CD4-positive, alpha-beta T cell treated with Interleukin-4 for 4 hours (primary cell): ENCODE results near the gene GHSR.

Experiments
- DNase-seq: peaks from one replicate; pipeline ENCODE4 v3.0.0-alpha.2; 2020

The GHSR gene

DNA sequence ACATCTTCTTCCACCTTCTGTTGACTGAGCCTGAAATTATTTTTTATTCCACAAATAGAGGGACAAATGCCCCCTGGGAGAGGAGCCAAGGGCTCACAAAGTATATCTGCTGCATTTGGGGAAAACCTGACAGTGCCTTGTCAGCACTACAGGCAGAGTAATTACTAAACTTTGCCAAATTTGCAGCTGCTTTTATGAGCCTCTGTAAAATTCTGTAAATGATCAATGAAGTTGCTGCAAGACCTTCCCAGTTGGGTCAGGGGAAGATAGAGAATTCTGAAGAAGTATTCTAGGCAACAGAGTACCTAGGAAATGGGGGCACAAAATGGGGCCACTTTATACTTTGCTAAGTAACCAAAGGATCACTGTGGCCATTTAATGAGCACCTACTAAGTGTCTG is 10.5 kb downstream of the GHSR start:
- DNase-seq: no peak

DNA sequence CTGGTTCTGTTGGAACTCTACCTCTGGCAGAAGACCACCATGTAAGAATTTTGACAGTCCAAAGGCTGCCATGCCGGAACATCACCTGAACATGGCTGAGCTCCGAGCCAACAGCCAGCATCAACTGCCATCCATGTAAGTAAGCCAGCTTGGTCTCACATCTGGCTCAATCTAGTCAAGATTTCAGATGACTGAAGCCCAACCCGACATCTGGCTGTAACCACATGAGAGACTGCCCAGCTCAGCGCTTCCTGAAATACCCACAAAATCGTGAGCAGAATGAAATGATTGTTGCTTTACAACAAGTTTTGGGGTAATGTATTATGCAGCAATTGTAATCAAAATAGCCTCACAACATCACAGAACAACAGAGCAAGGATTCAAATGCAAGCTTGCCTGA is 32.9 kb downstream of the GHSR start:
- DNase-seq: no peak

DNA sequence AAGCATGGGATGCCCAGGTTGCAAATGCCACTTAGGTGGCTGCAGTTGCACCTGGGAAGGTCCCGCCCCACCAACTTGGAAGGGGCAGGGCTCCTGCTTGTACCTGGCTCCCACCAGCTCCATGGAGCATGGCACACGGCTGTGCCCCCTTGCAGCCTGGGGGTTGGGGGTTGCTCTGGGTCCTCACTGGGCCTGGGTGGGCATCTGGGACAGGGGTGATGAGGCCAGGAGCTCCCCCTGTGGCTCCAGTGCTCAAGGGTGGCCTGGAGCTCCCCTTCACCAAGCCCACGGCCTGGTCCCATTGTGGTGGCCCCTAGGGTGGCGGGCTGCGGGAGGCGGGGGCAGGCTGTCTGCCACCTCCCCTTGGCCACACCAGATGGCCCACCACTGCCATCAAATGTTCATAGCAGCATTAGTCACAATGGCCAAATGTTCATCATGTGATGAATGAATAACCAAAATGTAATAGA is 36.7 kb downstream of the GHSR start:
- no peak for DNase-seq

DNA sequence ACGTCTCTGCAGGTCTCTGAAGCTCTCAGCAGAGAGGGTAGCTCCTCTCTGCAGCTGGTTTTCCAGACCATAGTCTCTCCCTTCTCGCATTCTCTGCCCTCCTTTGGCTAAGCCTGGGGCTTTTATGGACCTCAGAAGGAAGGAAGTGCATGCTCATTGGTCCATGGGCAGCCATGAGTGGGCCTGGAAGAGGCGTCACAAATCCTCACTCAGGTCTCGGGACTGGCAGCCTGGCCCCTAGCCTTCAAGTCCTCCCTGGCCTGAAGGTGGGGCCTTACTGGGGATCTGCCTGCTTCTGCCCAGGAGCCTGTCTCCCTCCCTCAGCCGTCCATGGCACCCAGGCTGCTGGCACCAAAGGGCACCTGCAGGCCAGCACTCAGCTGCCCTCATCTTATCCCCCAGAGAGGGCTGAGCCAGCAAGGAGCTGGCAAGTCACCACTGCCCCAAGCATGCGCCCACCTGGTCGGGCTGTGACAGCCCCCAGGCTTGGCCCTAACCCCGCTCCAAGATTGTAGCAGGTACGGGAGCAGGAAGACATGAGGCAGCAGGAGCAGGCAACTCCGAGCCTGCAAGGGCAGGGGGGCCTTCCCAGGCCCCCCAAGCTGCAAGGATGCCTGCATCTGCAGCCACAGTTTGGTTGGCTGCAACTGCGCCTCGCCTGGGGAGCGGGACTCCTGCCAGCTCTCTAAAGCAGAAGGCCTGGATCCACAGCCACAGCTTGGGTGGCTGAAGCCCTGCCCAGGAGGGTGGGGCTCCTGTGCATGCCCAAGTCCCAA is 37.4 kb downstream of the GHSR start:
- no peak for DNase-seq

DNA sequence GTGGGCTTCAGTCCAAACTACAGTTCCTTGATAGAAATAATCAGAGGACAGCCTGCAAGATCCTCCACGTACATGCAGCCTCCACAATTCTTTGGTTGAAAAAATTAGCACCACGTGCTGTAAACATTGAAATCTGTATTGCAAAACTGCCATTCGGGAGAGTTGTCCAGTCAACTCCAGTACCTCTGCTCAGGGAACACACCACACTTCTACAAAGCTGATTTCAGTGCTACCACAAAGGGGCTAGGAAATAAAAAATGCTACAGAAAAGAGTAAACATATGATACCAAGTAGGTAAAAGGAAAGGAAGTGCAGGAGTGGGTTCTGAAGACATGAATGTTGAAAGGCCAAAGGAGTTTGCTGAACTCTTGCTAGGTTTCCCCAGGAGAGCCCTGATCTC is 40.4 kb downstream of the GHSR start:
- DNase-seq: no peak

DNA sequence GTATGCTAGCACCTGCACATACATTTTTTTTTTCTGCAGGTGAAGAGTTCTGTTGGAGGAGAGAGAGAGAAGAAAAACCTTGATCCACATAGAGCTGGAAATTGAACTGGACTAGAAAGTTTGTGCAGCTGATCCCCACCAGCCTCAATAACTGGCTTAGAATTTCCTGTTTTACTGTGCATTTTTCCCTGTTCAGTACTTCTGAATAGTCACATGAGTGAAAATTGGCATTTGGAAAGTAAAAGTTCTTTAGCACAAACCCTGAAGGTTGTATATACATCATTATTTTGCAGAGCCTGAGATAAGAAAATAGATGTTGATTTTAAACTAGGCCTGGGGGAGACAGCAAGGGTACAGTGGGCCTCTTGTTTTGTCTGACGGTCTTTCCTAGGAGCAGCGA is 42.3 kb downstream of the GHSR start:
- no peak for DNase-seq

DNA sequence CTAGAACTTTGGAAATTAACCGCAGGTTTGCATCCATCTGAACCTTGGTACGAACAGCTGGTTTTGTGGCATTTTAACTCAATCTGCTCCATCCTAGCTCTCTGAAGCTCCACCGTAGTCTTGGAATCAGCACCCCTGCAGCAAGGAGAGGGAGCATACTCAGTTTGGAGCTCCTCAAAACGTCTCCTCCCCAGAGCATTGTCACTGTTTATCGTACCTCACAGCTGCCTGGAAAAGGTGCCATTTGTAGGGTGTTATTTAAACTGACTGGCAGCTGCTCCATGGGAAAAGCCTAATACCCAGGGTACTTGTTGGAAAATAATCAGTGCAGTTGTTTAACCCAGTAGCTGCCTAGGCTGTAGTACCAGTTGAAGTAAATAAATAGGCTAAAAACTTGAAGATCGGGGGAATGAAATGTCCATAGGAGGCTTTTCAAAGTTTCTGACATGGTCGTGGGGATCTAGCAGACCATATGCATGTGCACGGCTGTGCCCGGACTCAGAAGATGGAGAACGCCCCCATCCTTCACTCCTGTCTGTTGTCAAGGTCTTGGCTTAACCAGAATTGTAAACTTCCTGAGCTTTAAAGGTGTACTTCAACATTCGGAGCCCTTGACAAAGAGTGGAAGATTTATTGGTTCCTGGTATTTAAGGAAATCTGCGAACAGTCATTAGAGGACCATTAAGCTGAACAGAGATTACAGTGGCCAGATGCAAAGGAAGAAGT is 43.9 kb downstream of the GHSR start:
- no peak for DNase-seq

DNA sequence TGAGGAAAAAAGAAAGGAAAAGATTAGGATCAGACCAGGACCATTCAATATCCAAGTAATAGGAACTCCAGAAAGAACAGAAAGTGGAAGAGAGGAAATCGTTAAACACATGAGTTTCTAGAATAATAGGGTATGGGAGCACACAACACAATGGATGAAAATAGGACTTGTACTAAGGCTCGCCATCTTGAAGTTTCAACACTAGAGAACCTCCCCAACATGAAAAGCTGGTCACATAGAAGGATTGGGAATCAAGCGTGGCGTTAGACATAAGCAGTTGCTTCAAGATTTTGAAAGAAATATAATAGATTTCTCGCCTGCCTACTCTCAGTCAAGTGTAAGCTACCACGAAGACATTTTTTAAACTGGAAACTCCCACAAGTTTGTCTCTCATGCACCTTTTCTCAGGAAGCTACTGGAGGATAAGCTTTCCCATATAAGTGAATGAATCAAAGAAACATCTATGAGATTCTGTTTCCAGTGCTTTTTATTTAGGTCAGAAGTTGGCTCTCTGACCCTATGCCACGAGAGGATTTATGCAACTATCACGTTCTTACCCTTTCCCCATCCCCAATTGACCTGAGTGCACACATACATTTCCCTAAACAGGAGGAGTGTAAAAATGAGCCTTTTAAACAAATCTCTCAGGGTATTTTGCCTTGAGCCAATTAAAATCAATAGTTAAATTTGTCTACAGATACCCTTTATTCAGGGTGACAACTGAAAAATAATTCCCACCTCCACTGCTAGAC is 45.2 kb downstream of the GHSR start:
- DNase-seq: no peak

DNA sequence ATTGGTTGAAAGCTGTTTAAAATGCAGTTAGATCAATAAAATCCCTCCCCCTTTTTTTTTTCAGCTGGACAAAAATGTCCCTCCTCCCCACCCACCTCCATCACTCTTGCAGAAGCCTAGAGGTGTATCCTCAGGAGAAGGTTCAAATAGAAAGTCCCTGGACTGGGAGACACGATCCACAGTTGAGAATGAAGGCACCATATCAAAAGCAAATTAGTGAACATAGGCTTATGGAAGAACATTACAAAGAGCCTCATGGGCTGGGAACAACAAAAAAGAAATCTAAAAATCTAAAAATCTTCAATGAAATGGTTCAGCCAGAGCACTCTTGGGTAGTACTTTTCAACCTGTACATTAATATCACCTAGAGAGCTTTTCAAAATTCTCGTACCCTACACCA is 46.2 kb downstream of the GHSR start:
- DNase-seq: no peak

DNA sequence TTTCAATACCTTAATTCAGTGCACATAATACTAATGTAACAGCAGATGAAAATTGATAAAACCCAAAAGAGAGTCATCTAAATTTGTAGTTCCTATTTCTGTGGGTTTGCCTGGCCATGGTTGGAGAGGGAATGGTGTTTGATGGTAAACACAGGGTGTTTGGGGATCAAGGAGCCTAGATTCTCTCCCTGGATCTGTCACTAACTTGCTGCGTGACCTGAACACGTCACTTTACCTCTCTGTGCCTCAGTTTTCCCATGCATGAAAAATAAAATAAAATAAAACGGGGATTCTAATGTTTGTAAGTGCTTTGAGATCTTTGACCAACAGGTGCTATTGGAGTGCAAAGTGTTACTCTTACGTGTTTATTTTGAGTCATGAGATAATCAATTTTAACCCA is 49.8 kb downstream of the GHSR start:
- DNase-seq: no peak

DNA sequence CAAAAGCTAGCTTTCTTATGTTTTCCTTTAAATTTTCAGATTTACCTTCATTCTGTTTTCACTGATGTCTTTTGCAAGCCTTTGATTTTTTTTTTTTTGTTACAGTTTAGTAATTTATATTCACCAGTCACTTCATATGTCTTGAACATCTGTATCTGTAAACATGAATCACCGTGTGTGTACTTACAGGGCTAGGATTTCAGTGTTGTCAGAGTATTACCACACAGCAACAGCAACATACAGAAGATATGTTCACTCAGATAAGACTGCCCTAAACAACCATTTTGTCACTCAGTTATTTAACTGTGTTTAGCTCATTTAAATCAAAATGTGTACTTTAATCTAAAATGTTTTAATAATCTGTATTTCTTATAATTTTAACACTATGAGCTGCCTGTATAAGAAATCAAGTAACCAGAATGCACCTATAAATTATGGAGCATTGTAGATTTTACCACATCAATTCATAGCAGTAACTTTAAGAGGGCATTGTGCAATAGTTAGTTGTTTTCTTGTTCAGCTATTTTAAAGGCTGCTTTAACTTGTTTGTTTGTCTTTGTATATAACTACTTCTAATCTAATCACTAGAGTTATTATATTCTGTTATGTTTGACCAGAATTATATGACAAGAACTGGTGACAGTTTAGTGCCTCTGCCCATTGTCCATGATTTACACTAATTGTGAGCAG is 50.4 kb downstream of the GHSR start:
- no peak for DNase-seq

DNA sequence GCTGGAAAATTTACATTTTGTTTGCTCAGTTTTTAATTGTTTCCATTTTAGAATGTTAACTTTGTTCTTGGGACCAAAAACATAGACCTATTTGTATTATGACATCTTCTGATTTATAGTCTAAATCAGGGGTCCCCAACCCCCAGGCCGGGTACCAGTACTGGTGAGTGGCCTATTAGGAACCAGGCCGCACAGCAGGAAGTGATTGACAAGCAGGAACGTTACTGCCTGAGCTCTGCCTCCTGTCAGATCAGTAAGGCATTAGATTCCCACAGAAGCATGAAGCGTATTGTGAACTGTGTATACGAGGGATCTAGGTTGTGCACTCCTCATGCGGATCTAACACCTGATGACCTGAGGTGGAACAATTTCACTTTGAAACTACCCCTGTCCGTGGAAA is 51.9 kb downstream of the GHSR start:
- no peak for DNase-seq

DNA sequence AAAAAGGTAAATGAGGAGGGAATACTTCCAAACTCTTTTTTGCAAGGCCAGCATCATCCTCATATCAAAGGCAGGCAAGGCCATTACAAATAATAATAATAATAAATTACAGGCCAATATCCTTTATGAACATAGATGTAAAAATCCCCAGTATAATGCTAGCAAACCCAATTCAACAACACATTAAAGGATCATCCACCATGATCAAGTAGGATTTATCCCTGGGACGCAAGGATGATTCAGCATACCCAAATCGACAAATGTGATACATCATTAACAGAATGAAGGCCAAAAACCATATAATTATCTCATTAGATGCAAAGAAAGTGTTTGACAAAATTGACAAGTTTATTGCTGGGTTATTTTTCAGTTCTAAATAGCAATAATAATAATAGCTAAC is 53.6 kb downstream of the GHSR start:
- no peak for DNase-seq
